GM19035 (cell line): ENCODE data around the gene TRABD2B.
A peak's percentile ranks its signal among the peaks of the same experiment; 100 is the strongest.

ENCODE experiments used
- ATAC-seq: cut with Tn5 transposase; IDR thresholded peaks from one replicate; pipeline ENCODE4 v1.9.1; 2021; ENCODE audit not compliant: unreplicated experiment

The TRABD2B gene

GRCh38 chr1:47764461-47765046 lies 232.6 kb downstream of the TRABD2B start:
- no peak for ATAC-seq

DNA sequence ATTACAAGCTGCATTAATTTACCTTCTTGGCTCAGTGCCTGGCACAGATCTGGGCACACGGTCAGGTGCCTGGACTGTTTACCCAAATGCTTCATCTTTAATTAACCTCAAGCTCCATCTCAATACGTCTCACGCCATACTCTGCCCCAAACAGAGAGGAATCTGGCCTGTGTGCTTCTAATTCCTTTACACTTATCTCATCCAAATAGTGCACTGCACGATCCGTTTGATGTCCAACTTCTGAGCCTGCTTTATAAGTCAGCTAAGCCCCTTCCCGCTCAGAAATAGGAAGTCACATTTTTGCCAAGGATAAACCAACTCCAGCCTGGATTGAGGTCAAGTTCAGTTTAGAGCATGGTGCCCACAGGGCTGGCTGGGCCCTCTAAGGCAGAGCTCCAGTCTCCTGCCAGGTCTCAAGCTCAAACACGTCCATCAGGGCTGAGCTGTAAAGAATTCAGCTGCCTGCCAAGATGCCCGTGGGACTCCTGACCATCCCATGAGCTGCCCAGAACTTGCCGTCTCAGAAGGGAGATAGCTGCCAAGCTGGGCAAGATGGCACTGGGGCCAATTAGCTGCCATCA lies 233.5 kb downstream of the TRABD2B start:
- no peak for ATAC-seq

DNA sequence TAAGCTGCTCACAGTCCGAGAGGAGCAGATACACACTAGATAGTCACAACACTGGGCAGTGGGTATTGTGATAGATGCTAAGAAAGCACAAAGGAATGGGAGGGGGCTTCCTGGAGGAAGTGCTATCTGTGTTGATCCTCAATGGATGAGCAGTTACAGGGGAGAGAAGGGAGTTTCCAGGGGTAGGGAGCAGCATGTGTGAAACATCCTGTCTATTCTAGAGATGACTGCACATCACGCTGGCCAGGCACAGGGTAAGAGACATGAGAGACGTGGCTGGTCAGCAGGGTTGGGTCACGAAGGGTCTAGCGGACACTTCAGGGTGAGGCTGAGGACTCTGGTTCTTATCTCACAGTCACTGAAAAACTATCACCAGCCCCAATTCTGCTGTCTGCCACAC lies 235.2 kb downstream of the TRABD2B start:
- ATAC-seq = no peak

DNA sequence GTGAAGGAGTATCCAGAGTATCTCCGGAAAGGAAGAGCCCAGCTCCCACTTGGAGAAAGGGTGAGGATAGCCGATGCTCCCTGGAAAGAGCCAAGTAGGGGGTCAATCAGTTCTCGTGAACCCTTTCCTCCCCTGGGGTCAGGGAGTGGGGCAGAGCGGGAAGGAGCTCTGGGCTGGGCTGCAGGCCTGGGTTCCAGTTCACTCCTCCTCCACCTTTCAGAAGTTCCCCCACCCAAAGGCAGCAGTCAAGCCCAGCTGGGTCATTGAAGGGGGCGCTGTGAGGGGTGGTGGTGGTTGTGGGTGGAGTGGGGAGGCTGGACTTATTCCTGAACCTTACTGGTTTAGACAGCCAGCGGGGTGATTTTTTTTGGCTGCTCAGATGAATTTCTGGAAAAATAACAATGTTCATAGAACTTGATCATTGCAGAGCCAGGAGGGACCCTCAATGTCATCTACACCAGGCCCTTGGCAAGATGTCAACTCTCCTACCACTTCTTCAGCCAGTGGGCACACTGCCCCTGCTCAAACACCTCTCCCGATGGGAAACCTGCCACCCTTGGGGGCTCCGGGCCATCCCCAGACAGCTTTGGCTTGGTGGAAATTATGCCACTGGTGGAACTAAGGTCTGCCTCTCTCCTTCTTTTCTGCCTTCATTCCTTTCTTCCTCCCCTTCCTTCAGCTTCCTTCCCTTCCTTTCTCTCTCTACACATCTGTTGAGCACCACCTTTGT lies 235.8 kb downstream of the TRABD2B start:
- ATAC-seq = no peak

DNA sequence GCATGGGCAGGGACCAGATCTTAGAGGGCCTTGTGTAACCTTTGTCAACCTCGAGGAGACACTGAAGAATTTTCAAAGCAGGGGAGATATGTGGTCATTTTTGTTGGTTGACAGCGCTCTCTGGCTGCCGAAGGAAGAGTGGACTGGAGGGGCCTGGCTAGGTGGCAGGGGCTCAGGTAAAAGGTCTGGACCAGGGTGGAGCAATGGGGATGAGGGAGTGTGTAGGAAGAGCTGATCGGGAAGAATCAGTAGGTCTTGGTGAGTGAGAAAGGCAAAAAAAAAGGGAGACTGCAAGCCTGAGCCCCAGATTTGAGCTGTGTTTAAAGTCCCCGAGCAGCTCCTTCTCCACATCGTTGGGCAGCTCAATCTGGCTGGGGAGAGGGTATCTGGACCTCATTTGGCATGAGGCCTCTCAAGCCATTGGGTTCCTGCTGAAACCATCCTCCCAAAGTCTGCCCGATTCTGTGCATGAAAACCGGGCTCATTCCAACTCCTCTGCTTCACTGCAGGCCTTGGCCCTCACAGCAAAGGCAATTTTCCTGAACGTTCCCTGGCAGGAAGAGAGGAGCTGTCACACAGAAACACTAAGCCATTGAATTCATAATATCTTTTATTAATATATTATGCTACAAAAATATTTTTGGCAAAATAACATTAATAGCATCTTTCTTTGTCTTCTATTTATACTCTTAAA lies 237.1 kb downstream of the TRABD2B start:
- no peak for ATAC-seq

DNA sequence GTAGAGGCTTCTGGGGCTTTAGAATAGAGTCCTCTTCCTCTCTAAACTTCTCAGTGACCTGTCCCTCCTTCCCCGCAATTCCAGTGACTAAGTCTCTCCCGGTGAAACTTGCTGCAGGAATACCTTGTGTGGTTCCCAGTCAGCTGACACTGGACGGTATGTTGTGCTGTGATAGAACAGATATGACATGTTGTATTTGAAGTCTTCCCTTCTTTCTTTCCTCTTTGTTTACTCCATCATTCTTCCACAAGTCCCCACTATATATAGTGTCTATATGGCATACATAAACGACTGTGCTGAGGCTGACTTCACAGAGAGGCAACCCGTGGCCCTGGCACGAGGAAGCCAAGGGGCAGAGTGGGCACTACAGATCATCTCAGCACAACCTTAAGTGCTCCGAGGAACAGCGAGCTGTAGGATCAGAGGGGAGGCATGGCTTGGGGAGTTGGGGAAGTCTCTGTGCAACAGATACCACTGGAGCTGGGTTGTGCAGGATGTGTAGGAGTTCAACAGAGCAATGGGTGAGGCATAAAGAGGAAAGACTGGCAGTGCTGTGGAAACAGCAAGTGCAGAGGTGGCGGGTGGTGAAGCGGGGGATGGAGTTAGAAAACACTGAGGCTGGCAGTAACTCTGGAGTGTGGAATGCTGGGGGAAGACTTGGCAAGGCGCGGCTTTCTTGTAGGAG lies 237.8 kb downstream of the TRABD2B start:
- no peak for ATAC-seq

DNA sequence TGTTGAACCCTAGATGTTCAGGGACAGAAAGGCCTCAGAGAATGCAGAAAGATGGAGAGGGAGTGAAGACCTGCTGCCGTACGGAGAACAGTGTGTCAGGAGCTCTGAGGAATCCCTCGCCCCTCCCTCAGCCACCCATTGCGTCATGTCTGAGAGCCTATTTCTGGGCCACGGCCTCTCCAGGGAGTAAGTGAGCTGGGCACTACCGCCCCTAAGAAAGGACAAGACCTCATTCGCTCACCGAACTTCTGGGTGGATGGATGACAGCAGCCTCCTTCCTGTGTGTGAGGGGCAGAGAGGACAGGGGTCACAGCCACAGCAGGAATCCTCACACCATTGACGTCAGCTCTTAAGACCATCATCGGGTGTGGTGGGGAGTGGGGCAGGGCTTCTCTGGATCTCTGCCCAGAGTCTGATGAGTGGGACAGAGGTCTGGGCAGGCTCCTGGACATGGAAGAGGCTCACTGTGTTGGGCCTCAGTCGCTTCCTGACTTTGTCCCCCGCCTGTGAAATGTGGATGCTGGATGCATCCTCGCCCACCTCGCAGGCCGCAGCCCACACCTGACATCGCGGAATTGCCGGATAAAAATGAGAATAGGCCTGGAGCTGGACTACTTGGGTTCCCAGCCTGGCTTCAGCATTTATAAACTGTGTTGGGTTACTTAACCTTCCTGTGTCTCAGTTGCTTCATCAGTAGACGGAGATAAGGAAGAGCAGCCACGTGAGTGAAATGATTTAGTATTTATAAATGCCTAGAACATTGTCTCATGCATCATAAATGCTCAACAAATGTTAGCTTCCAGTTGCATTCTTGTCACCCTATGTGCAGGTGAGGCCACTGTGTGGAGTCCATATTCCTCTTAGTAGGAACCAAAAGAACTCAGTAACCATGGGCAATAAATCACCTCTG lies 238.6 kb downstream of the TRABD2B start:
- no peak for ATAC-seq

GRCh38 chr1:47757226-47757975 lies 239.8 kb downstream of the TRABD2B start:
- no peak for ATAC-seq

DNA sequence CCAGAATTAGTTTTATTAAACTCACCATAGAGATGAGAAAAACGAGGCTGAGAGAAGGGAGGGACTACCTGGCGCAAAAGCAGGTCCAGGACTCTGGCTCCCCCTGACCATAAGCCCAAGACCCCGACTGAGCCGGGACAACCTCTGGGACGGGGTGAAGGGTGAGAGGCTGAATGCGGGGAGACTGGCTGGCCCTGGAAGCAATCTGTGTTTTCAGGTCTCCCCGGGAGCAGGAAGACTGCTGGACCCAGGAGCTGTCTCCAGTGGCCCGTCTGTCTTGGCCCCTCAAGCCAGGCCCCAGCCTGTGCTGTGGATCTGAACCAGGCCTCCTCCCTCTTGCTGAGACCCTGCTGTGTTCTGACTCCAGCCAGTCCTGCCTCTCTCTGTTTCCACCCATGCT lies 240.8 kb downstream of the TRABD2B start:
- no peak for ATAC-seq

DNA sequence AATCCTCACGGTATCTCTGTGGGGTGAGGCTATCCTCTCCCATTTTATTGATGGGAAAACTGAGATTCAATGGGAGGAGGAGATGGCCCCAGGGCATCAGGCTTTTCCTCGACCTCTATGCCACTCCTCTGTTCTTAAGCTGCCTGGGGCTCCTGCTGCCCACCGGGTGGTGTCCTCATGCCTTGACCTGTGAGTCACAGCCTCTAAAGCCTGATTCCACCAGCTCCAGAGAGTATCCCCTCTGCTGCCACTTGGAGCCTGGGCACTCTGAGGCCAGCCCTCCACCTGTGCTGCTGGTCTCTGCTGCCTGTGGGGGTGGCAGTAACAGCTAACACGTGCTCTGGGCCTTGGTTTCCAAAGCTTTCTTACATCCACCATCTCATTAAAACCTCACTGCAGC lies 241.2 kb downstream of the TRABD2B start:
- ATAC-seq = no peak

DNA sequence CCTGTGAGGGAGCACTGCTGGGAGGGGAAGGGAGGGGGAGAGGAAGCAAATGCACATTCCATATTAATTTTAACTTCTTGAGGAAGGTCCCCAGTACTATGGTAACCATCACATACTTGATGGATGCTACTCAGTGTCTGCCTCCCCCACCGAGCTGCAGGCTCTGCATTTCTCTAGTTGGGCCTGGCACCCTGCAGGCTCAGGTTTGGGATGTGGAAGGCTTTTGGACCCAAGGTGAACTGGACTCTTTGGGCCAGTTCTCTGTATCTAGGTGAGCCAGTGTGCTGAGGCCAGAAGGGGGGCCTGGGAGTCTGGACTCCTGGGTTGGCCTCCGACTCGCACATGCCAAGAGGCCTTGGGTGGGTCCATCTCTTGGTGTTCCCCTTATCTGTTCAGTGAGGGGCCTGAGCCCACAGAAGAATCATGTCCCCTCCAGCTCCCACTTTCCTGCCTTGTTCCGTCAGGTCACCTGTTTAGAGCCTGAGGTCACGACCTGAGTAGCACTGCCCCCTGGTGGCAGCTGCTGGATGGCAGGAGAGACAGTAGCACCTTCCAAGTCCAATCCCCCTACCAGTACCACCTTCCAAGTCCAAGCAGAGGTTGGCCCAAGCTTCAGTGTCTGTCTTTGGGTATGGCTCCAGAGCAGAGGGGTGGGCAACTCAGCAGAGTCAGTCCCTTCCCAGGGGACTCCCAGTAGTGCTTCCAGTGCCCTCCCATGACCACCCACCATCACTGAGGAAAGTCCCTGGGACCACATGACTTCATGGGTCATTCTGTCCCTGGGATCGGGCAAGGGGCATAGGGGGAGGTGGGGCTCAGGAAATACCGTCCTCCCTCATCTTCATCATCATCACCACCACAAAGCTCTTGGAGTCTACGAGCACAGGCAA lies 241.8 kb downstream of the TRABD2B start:
- peak; percentile 80 for ATAC-seq

DNA sequence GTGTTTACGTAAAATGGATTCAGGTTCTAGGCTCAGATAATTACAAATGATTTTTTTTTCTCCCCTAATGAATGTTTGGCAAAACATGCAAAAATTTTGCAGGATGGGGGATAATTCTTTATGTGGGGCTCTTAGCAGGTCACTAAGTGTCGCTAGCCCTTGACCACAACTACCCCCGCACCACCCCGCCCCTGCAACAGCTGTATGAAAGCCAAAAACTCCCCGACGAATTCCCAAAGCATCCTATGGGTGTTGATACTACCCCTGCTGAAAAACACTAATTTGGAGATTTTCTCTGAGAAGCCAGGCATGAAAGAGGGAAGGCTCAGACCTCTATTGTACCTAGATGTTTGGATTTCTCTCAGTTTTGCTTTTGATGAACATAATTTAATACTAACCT lies 243.0 kb downstream of the TRABD2B start:
- no peak for ATAC-seq

DNA sequence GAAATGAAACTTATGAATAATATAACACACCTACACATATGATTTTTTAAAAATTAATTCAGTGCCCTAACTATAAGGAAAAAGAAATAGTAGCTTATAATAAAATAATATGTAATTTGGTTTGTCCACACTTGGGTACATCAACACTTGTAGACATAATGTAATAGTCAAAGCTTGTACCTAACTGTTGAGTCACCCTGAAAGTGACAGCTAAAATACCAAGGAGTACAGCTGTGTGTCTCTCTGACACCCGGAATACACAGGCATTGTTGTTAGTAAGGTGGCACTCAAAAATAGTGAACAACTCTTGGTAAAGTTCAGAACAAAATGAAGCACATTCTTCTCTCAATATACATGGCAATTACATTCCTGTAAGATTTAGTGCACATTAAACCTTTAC lies 243.4 kb downstream of the TRABD2B start:
- no peak for ATAC-seq

DNA sequence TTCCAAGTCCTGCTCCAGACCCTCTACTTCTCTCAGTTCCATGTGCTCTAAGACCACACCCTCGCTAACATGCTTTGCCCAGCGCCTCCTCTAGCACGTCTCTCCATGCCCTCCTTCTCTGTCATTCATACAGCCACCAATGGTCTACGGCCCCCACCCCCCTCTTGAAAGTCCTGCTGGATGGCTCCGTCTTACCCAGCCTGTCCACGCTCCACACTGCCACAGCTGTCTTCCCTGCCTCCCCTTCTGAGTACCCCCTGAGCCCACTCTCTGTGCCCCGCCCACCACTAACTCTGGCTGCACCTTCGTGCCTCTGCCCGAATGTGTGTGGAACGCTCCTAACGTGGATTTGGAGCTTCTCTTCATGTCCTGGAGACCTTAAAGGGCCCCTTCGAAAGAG lies 244.6 kb downstream of the TRABD2B start:
- ATAC-seq = no peak

DNA sequence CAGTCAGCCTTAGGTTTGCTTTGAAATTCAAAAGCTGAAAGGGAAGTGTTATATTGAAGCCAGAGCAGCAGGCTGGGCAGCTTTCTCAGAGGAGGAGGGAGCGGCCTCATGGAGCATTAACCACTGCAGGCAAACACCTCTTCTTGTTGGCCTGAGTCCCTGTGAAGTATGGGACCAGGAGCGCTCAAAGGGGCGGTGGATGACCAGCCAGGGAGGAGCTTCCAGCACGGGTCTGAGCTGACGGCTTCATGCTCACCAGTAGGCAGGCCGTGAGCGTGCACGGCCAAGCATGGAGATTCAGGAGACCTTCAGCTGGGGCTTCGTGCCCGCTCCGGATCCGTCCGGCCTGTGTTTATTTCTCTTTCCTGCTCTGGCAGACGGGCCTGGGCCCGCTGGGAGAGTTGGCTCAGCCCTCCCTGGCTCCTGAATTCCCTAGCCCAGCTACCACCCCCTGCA lies 245.2 kb downstream of the TRABD2B start:
- ATAC-seq = no peak

- ATAC-seq = no peak
These were observed 246.0 kb downstream of the TRABD2B start for GRCh38 chr1:47751193-47751592.

DNA sequence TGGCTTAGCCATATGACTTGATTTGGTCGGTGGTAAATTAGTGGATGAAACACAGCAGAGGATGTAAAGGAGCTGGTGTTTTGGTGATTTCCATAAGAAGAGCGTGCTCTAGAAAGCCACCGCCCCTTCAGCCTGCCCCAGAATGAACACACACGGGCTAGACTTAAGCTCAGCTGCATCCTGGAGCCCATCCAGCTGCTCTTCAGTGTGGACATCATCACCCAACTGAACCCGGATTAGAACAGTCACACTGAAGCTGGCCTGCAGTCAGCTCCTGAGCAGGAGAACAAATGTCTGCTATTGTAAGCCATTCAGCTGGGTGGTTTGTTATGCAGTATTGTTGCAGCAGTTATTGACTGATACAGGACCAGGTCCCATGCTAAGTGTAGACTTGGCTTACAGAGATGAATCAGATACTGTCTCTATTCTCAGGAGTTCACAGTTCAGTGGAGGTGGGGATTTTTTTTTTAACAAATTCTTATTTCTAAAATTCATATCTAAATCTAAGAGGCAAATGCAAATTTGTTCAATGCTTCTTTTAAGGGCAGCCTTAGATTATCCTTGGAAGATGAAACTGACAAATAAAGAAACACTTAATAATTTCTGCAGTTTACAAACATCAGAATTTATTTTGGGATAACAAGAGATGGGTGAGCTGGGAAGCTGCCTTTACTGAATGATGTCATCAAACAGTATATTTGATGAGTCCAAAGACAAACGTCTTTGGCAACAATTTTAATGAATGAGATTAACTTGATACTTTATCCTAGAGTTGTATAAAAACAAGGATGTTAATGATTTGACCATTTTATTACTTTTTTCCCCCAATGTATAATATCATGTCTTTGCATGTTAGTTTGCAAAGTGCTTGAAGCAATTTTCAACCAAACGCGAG lies 251.2 kb downstream of the TRABD2B start:
- no peak for ATAC-seq
